OCI-LY1 (cell line): ENCODE results near the gene CLDN22.

Source experiments
- CTCF ChIP-seq: fragments of 200-600 bp; sonication (generic), shearing (Covaris generic); IDR thresholded peaks from 2 replicates; pipeline ENCODE4 v1.5.1; 2017; ENCODE audit warnings: mild to moderate bottlenecking, antibody characterized with exemption, low read length, moderate library complexity, mixed read lengths
- EZH2 ChIP-seq: fragments of 200-600 bp; sonication (generic), shearing (Covaris generic); IDR thresholded peaks from 2 replicates; pipeline ENCODE4 v1.8.0; 2017; ENCODE audit warnings: borderline replicate concordance, mixed run types, mild to moderate bottlenecking, antibody characterized with exemption, low read length, moderate library complexity, mixed read lengths

GRCh38 chr4:183314806-183315205, 5.3 kb downstream of the CLDN22 start:
- TF ChIP-seq CTCF (no peak), EZH2 (no peak)
